IMR-90 (cell line): ENCODE data around the gene IER5.

Experiments used
- BHLHE40 ChIP-seq: fragments of 150-350 bp; IDR thresholded peaks from 2 replicates; pipeline ENCODE4 v1.6.1; 2016; ENCODE audit warnings: mild to moderate bottlenecking, low read depth, low read length
- CEBPB ChIP-seq: IDR thresholded peaks from 2 replicates; pipeline ENCODE4 v1.6.1; 2012; ENCODE audit warnings: low read depth, low read length, improper control_type of control experiment
- CTCF ChIP-seq: conservative IDR thresholded peaks from 2 replicates; pipeline ENCODE4 v1.5.1; 2012; ENCODE audit warnings: mild to moderate bottlenecking, low read depth, low read length, improper control_type of control experiment
- ELK1 ChIP-seq: fragments of 150-350 bp; IDR thresholded peaks from 2 replicates; pipeline ENCODE4 v1.6.1; 2016; ENCODE audit warnings: low read depth, mild to moderate bottlenecking, low read length, moderate library complexity, borderline replicate concordance
- FOS ChIP-seq: fragments of 150-350 bp; IDR thresholded peaks from 2 replicates; pipeline ENCODE4 v1.6.1; 2016; ENCODE audit warnings: low read depth, low read length
- MXI1 ChIP-seq: IDR thresholded peaks from 2 replicates; pipeline ENCODE4 v1.6.1; 2012; ENCODE audit warnings: low read depth, mild to moderate bottlenecking, low read length, moderate library complexity, borderline replicate concordance
- POLR2A ChIP-seq: IDR thresholded peaks from 2 replicates; pipeline ENCODE4 v1.6.1; 2012; ENCODE audit warnings: mild to moderate bottlenecking, low read depth, low read length
- RAD21 ChIP-seq: IDR thresholded peaks from 2 replicates; pipeline ENCODE4 v1.6.1; 2012; ENCODE audit warnings: low read length, improper control_type of control experiment
- RFX5 ChIP-seq: IDR thresholded peaks from 2 replicates; pipeline ENCODE4 v1.8.0; 2012; ENCODE audit warnings: low read depth, mild to moderate bottlenecking, low read length, moderate library complexity
- SMC3 ChIP-seq: fragments of 150-350 bp; IDR thresholded peaks from 2 replicates; pipeline ENCODE4 v1.6.1; 2016; ENCODE audit warnings: low read depth, mild to moderate bottlenecking, antibody characterized with exemption, low read length, moderate library complexity
- USF2 ChIP-seq: fragments of 150-350 bp; IDR thresholded peaks from 2 replicates; pipeline ENCODE4 v1.6.1; 2017; ENCODE audit warnings: mild to moderate bottlenecking, antibody characterized with exemption, low read length, low read depth

GRCh38 chr1:181089017-181089675 is 646 bp downstream of the IER5 start:
- TF ChIP-seq CTCF (no peak), RAD21 (no peak), SMC3 (no peak), ELK1 (no peak), POLR2A (no peak), CEBPB (no peak), USF2 (no peak), MXI1 (no peak; the same call in 1 of the 2 replicates), RFX5 (no peak), FOS (no peak), BHLHE40 (no peak)
